ENCODE measurements around the gene GJA3. TPM values are rescaled to one million over a fixed set of nuclear protein-coding genes. Genes with fewer than 3 reads are reported as not detected.

Gene GJA3
- total and polyA plus RNA-seq, 2 donors (not counting 1 experiment from before 2014, with no cell fraction given): 0.28 to 0.59 TPM

- H3K27ac ChIP-seq (ENCODE audit: low read length in 2 of 2): no peak overlapping the region
- H3K9ac ChIP-seq (ENCODE audit: low read length): no peak overlapping the region
- Mint-ChIP-seq H3K27ac (no peak overlapping the region), H3K9me3 (ENCODE audit: insufficient read depth) (no peaks in the 10 kb centered on the region), H3K4me3 (no peak overlapping the region), H3K4me1 (peaks cover 10% of the 10 kb centered on the region), H3K27me3 (peaks cover 89% of the 10 kb centered on the region)
- no peak for DNase-seq
- no peak overlapping the region for H2AFZ ChIP-seq (ENCODE audit: insufficient read depth, low read depth, low read length, poor library complexity, severe bottlenecking)
- CTCF ChIA-PET: no interaction called here
- H3K36me3 ChIP-seq (replicated peaks in 1 of 2; ENCODE audit: control extremely low read depth in 1 of 2, control insufficient read depth in 1 of 2, extremely low read depth in 1 of 2, insufficient read depth in 2 of 2, low read length in 1 of 2): no peaks in the 10 kb centered on the region
- peaks cover 0 to 6% (median 0%) of the 10 kb centered on the region in 3 donors for H3K9me3 ChIP-seq (ENCODE audit: control extremely low read depth in 1 of 3, control insufficient read depth in 2 of 3, insufficient read depth in 1 of 3, low read length in 2 of 3)
- H3K27me3 ChIP-seq (replicated peaks in 1 of 4; ENCODE audit: control extremely low read depth in 1 of 4, control insufficient read depth in 3 of 4, insufficient read depth in 4 of 4, low read length in 3 of 4): peaks cover 0 to 49% (median 7%) of the 10 kb centered on the region in 4 experiments
- H3K4me1 ChIP-seq (ENCODE audit: control insufficient read depth in 2 of 2, insufficient read depth in 2 of 2, low read length in 2 of 2): peaks cover 0 to 8% of the 10 kb centered on the region in 2 donors
- no peak for ATAC-seq (ENCODE audit: low read depth)
- no peaks in the 10 kb centered on the region for H4K20me1 ChIP-seq (ENCODE audit: control insufficient read depth, insufficient read depth, low read length, poor library complexity, severe bottlenecking)
- no peak overlapping the region for H3K4me2 ChIP-seq (replicated peaks; ENCODE audit: low read depth, low read length, poor library complexity, severe bottlenecking)
- WGBS (ENCODE audit: insufficient coverage): no CpG with 5 or more reads among the region's 1 CpG
- intact Hi-C loops (cut with micrococcal nuclease): no loop called here
- H3K79me2 ChIP-seq (ENCODE audit: control insufficient read depth, insufficient read depth, low read length): no peaks in the 10 kb centered on the region
- H3K4me3 ChIP-seq (ENCODE audit: control extremely low read depth in 1 of 5, extremely low read depth in 1 of 5, insufficient read depth in 1 of 5, low read depth in 2 of 5, low read length in 4 of 5): no peak overlapping the region
- POLR2A ChIA-PET: no interaction called here
- TF ChIP-seq CTCF (IDR thresholded peaks at IDR 0.05) (no peak), EZH2 (IDR thresholded peaks at IDR 0.05; ENCODE audit: borderline replicate concordance, insufficient read depth, low read depth, low read length, poor library complexity, severe bottlenecking) (no peak)
Measured at GRCh38 chr13:20171364-20171763, 10.5 kb upstream of the GJA3 start.

GRCh38 chr13:20170921-20171320 lies 10.1 kb upstream of the GJA3 start:
- ChIA-PET CTCF (no interaction called here), POLR2A (no interaction called here)
- H3K27me3 ChIP-seq (replicated peaks in 1 of 4; ENCODE audit: control extremely low read depth in 1 of 4, control insufficient read depth in 3 of 4, insufficient read depth in 4 of 4, low read length in 3 of 4): peaks cover 0 to 50% (median 5%) of the 10 kb centered on the region in 4 experiments
- peaks cover 0 to 8% of the 10 kb centered on the region in 2 donors for H3K4me1 ChIP-seq (ENCODE audit: control insufficient read depth in 2 of 2, insufficient read depth in 2 of 2, low read length in 2 of 2)
- peaks cover 0 to 6% (median 0%) of the 10 kb centered on the region in 3 donors for H3K9me3 ChIP-seq (ENCODE audit: control extremely low read depth in 1 of 3, control insufficient read depth in 2 of 3, insufficient read depth in 1 of 3, low read length in 2 of 3)
- H3K4me2 ChIP-seq (replicated peaks; ENCODE audit: low read depth, low read length, poor library complexity, severe bottlenecking): no peak overlapping the region
- Mint-ChIP-seq H3K27me3 (peaks cover 87% of the 10 kb centered on the region), H3K27ac (no peak overlapping the region), H3K4me3 (no peak overlapping the region), H3K9me3 (ENCODE audit: insufficient read depth) (no peaks in the 10 kb centered on the region), H3K4me1 (peaks cover 10% of the 10 kb centered on the region)
- intact Hi-C loops (cut with micrococcal nuclease): no loop called here
- DNase-seq (no peak), ATAC-seq (ENCODE audit: low read depth) (no peak)
- H3K4me3 ChIP-seq (ENCODE audit: control extremely low read depth in 1 of 5, extremely low read depth in 1 of 5, insufficient read depth in 1 of 5, low read depth in 2 of 5, low read length in 4 of 5): no peak overlapping the region
- no peak overlapping the region for H2AFZ ChIP-seq (ENCODE audit: insufficient read depth, low read depth, low read length, poor library complexity, severe bottlenecking)
- H3K27ac ChIP-seq (ENCODE audit: low read length in 2 of 2): no peak overlapping the region
- 90% methylated on average over 3 of the region's 5 CpGs for WGBS (ENCODE audit: insufficient coverage)
- TF ChIP-seq EZH2 (IDR thresholded peaks at IDR 0.05; ENCODE audit: borderline replicate concordance, insufficient read depth, low read depth, low read length, poor library complexity, severe bottlenecking) (no peak), CTCF (IDR thresholded peaks at IDR 0.05) (no peak)
- no peaks in the 10 kb centered on the region for H3K36me3 ChIP-seq (replicated peaks in 1 of 2; ENCODE audit: control extremely low read depth in 1 of 2, control insufficient read depth in 1 of 2, extremely low read depth in 1 of 2, insufficient read depth in 2 of 2, low read length in 1 of 2)
- no peak overlapping the region for H3K9ac ChIP-seq (ENCODE audit: low read length)
- H4K20me1 ChIP-seq (ENCODE audit: control insufficient read depth, insufficient read depth, low read length, poor library complexity, severe bottlenecking): no peaks in the 10 kb centered on the region
- H3K79me2 ChIP-seq (ENCODE audit: control insufficient read depth, insufficient read depth, low read length): no peaks in the 10 kb centered on the region
